Glutamatergic neuron (in vitro differentiated cells): ENCODE results near the gene GNAS. TPM values are rescaled to one million over a fixed set of nuclear protein-coding genes. Genes with fewer than 3 reads are reported as not detected.

Experiments used
- DNase-seq: peaks from one replicate; pipeline ENCODE4 v3.0.0; 2022
- H3K27ac Mint-ChIP-seq: one replicate; pipeline ENCODE4 v1.8.0; 2020; ENCODE audit warnings: mild to moderate bottlenecking, mixed read lengths, inconsistent platforms; ENCODE audit not compliant: unreplicated experiment
- H3K27me3 Mint-ChIP-seq: one replicate; pipeline ENCODE4 v1.8.0; 2020; ENCODE audit warnings: mild to moderate bottlenecking, moderate library complexity, mixed read lengths, inconsistent platforms; ENCODE audit not compliant: unreplicated experiment
- H3K36me3 Mint-ChIP-seq: one replicate; pipeline ENCODE4 v1.8.0; 2020; ENCODE audit warnings: mild to moderate bottlenecking, mixed read lengths, inconsistent platforms; ENCODE audit not compliant: unreplicated experiment
- H3K4me1 Mint-ChIP-seq: one replicate; pipeline ENCODE4 v1.8.0; 2020; ENCODE audit warnings: mild to moderate bottlenecking, low read depth, mixed read lengths, inconsistent platforms; ENCODE audit not compliant: unreplicated experiment
- H3K4me3 Mint-ChIP-seq: one replicate; pipeline ENCODE4 v1.8.0; 2020; ENCODE audit warnings: mild to moderate bottlenecking, mixed read lengths, inconsistent platforms; ENCODE audit not compliant: unreplicated experiment
- H3K9me3 Mint-ChIP-seq: one replicate; pipeline ENCODE4 v1.8.0; 2020; ENCODE audit warnings: mild to moderate bottlenecking, moderate library complexity, mixed read lengths, inconsistent platforms; ENCODE audit not compliant: unreplicated experiment
- total RNA-seq: library from RNA; stranded (reverse); fragmentation: NEBNext Ultra II Directional; extraction: Animal tissue kit (Norgen Biotek cat#: 25700); gene quantifications from one replicate; pipeline ENCODE4 v1.2.1, GENCODE V29; 2021; ENCODE audit not compliant: unreplicated experiment
- TF ChIP-seq, protein P1 (sequence below): fragments of 200-600 bp; sonication (generic); IDR thresholded peaks from one replicate; pipeline ENCODE4 v1.5.0; 2021; ENCODE audit not compliant: partially characterized antibody, unreplicated experiment

GNAS gene
- total RNA-seq, 1 donor from 2014 or later, result 1,989 TPM

DNA sequence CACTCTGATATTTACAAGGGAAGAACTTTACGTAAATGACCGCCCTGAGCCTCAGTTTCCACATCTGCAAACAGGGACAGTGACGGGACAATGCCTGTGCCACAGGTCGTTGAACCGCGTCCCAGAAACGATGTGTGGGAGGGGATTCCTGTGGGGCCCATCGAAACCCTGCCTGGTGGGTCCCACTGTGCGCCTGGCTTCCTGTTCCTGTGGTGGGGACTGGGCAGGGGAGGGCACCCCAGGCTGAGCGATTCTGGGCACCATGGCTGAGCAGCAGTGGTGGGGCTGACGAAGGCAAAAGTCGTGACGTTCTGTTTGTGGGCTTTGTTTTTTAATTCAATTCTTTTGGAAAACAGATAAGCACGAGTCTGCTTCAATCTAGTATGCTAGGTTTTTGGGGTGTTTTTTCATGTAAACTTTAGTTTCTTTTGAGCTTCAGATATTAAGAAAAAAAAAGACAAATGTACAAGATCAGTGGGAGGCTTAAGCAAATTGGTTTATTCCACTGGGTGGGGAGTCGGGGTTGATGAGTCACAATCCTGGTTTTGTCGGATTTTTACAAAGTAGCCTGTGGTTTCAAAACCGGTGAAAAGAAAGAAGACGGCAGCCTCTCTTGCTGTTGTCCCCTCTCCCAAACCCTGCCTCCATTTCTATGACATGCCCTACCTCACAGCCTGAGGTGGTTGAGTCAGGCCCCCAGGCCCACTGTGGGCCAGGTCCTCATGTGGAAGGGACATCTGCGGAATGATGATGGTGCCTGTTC, 42.2 kb upstream of the GNAS start:
- peaks cover 10% of the 10 kb centered on the region for H3K9me3 Mint-ChIP-seq

DNA sequence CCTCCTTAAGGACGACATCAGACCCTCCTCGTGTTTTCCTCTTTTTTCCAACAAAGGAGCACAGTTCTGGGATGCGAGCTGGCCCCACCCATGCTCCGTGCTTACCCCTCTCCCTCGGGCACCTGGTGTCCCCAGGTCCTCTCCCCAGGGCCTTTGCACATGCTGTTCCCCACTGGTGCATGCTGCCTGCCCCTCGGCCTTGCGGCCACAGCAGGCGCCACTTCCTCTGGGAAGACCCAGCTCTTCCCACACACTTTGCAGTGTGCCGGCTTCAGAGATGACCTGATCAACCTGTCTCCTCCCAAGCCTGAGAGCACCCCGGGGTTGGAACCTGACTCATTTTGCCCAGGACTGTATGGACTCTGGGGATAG, 41.7 kb upstream of the GNAS start:
- Mint-ChIP-seq H3K4me1 (peaks cover 5% of the 10 kb centered on the region), H3K4me3 (no peak overlapping the region), H3K36me3 (no peaks in the 10 kb centered on the region), H3K9me3 (peaks cover 10% of the 10 kb centered on the region), H3K27me3 (peaks cover 3% of the 10 kb centered on the region), H3K27ac (no peak overlapping the region)
- TF ChIP-seq, protein P1, sequence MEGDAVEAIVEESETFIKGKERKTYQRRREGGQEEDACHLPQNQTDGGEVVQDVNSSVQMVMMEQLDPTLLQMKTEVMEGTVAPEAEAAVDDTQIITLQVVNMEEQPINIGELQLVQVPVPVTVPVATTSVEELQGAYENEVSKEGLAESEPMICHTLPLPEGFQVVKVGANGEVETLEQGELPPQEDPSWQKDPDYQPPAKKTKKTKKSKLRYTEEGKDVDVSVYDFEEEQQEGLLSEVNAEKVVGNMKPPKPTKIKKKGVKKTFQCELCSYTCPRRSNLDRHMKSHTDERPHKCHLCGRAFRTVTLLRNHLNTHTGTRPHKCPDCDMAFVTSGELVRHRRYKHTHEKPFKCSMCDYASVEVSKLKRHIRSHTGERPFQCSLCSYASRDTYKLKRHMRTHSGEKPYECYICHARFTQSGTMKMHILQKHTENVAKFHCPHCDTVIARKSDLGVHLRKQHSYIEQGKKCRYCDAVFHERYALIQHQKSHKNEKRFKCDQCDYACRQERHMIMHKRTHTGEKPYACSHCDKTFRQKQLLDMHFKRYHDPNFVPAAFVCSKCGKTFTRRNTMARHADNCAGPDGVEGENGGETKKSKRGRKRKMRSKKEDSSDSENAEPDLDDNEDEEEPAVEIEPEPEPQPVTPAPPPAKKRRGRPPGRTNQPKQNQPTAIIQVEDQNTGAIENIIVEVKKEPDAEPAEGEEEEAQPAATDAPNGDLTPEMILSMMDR, result no peak
- DNase-seq, result no peak

More for the DNA sequence above, 42.2 kb upstream of the GNAS start:
- no peak overlapping the region for H3K4me3 Mint-ChIP-seq
- TF ChIP-seq, protein P1, result no peak
- H3K27me3 Mint-ChIP-seq, result peaks cover 3% of the 10 kb centered on the region
- H3K36me3 Mint-ChIP-seq, result no peaks in the 10 kb centered on the region
- peaks cover 2% of the 10 kb centered on the region for H3K4me1 Mint-ChIP-seq
- no peak overlapping the region for H3K27ac Mint-ChIP-seq
- DNase-seq, result no peak

- Mint-ChIP-seq H3K4me1 (peaks cover 5% of the 10 kb centered on the region), H3K9me3 (peaks cover 10% of the 10 kb centered on the region), H3K27ac (no peak overlapping the region), H3K36me3 (no peaks in the 10 kb centered on the region), H3K4me3 (no peak overlapping the region), H3K27me3 (peaks cover 3% of the 10 kb centered on the region)
- TF ChIP-seq, protein P1, result no peak
- no peak for DNase-seq
Measured at GRCh38 chr20:58811334-58811733, 41.2 kb upstream of the GNAS start.

DNA sequence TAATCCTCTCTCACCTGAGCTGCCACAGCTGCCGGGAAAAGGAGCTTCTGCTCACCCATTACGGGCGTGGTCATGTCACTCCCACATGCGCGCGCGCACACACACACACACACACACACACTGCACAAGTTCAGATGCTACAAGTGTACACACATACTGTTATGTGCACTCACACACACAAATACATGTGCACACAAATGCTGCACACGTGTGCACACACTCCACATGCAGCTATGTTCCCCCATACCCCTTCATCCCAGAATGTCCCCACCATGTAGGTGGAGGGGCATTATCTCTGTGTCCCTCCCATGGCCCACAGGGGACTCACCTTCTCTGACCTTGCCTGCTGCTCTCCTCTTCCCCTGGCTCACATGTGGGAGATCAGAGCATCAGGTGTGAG, 39.1 kb upstream of the GNAS start:
- Mint-ChIP-seq H3K36me3 (peaks cover 4% of the 10 kb centered on the region), H3K27me3 (peaks cover 5% of the 10 kb centered on the region), H3K9me3 (peaks cover 12% of the 10 kb centered on the region), H3K4me1 (peaks cover 3% of the 10 kb centered on the region), H3K27ac (no peak overlapping the region), H3K4me3 (no peak overlapping the region)
- DNase-seq, result no peak
- TF ChIP-seq, protein P1, result no peak

- Mint-ChIP-seq H3K4me1 (peaks cover 5% of the 10 kb centered on the region), H3K36me3 (peaks cover 11% of the 10 kb centered on the region), H3K27me3 (peaks cover 7% of the 10 kb centered on the region), H3K4me3 (no peak overlapping the region), H3K27ac (no peak overlapping the region), H3K9me3 (peaks cover 12% of the 10 kb centered on the region)
- no peak for DNase-seq
- TF ChIP-seq, protein P1, result no peak
Measured at GRCh38 chr20:58815448-58815847, 37.1 kb upstream of the GNAS start.
